ENCODE measurements around the gene ZNF701.
"Not testable (repeated sequence)": the region's sequence is repeated elsewhere in the genome, so short reads cannot be mapped to it uniquely, and the experiment has no call there.

Gene ZNF701

DNA sequence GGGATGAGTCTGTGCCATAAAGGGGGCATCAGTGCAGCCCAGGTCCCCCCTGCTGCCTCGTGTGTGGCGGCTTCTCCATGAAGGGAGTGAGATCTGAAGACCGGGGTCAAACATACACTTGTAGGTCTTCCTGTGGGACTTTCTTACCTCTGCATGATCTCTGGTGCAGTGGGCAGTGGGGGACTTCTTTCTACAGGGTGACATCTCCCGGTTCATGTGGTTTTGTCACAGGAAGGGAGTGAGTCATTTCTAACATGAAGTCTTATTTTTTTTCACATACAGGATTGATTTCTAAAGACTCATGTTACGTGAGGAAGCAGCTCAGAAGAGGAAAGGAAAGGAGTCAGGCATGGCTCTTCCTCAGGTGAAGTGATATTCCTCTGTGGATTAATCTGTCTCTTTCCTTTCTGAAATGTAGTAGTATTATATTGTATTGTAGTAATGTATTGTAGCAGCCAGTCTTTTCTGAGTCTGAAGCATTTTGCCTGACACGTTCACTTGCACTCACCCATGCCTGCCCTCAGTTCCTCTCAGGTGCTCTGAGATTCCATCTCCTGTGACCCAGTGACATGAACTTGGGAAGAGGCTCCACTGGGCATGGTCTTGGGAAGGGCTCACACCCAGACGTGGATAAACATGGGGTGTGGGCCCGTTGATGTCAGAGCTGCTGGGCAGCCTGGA, 27.0 kb upstream of the ZNF701 start:
- Mint-ChIP-seq H3K27ac (peak overlapping the region; percentile 77), H3K36me3 (ENCODE audit: low read depth) (peaks cover 86% of the 10 kb centered on the region), H3K27me3 (no peaks in the 10 kb centered on the region), H3K4me1 (peaks cover 27% of the 10 kb centered on the region), H3K4me3 (peak overlapping the region; percentile 35), H3K9me3 (peaks cover 27% of the 10 kb centered on the region)
- ATAC-seq (peak; percentile 91), DNase-seq (peak; percentile 28)

DNA sequence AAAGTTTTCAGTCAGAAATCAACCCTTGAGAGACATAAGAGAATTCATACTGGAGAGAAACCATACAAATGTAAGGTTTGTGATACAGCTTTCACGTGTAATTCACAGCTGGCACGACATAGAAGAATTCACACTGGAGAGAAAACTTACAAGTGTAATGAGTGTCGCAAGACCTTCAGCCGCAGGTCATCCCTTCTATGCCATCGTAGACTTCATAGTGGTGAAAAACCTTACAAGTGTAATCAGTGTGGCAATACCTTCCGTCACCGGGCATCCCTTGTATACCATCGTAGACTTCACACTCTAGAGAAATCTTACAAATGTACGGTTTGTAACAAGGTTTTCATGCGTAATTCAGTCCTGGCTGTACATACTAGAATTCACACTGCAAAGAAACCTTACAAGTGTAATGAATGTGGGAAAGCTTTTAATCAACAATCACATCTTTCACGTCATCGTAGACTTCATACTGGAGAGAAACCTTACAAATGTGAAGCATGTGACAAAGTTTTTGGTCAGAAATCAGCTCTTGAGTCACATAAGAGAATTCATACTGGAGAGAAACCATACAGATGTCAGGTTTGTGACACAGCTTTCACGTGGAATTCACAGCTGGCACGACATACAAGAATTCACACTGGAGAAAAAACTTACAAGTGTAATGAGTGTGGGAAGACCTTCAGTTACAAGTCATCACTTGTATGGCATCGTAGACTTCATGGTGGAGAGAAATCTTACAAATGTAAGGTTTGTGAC, 15.7 kb upstream of the ZNF701 start:
- DNase-seq (no peak), ATAC-seq (no peak)
- H3K27ac Mint-ChIP-seq, result no peak overlapping the region
- no peaks in the 10 kb centered on the region for H3K4me1 Mint-ChIP-seq
- H3K27me3 Mint-ChIP-seq, result no peaks in the 10 kb centered on the region
- H3K9me3 Mint-ChIP-seq, result peaks cover 57% of the 10 kb centered on the region
- H3K36me3 Mint-ChIP-seq (ENCODE audit: low read depth), result peaks cover 95% of the 10 kb centered on the region
- H3K4me3 Mint-ChIP-seq, result no peak overlapping the region

DNA sequence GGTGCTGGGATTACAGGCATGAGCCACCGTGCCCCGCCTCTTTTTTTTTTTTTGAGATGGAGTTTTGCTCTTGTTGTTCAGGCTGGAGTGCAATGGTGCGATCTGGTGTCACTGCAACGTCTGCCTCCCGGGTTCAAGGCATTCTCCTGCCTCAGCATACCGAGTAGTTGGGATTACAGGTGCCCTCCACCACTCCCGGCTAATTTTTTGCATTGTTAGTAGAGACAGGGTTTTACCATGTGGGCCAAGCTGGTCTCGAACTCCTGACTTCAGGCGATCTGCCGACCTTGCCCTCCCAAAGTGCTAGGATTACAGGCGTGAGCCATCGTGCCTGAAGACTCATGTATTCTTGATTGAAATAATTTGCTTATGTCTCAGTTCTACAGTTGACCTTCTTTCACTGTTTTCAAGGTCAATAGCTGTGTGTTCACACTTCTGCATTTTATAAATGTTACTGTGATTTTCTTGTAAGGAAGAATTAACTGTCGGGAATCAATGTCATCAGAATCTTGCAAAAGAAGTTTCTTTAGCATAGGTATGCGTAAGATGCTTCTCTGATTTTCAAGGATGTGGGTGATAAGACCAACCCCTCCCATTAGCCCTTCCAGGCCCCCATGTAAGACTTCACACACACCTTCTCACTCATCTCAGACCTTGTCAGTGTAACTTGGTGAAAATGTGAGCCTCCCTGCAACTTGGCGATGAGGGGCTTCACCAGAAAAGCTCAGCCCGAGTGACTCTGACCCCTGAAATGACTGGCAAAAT, 12.7 kb upstream of the ZNF701 start:
- no peak for ATAC-seq
- DNase-seq, result no peak
- peaks cover 63% of the 10 kb centered on the region for H3K9me3 Mint-ChIP-seq
- no peaks in the 10 kb centered on the region for H3K27me3 Mint-ChIP-seq
- no peaks in the 10 kb centered on the region for H3K4me1 Mint-ChIP-seq
- H3K27ac Mint-ChIP-seq, result no peak overlapping the region
- peaks cover 94% of the 10 kb centered on the region for H3K36me3 Mint-ChIP-seq (ENCODE audit: low read depth)
- no peak overlapping the region for H3K4me3 Mint-ChIP-seq

DNA sequence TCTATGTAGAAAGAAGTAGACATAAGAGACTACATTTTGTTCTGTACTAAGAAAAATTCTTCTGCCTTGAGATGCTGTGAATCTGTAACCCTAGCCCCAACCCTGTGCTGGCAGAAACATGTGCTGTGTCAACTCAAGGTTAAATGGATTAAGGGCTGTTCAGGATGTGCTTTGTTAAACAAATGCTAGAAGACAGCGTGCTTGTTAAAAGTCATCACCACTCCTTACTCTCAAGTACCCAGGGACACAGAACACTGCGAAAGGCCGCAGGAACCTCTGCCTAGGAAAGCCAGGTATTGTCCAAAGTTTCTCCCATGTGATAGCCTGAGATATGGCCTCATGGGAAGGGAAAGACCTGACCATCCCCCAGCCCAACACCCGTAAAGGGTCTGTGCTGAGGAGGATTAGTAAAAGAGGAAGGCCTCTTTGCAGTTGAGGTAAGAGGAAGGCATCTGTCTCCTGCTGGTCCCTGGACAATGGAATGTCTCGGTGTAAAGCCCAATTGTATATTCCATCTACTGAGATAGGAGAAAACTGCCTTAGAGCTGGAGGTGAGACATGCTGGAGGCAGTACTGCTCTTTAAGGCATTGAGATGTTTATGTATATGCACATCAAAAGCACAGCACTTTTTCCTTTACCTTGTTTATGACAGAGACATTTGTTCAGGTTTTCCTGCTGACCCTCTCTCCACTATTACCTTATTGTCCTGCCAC, 11.2 kb upstream of the ZNF701 start:
- H3K9me3 Mint-ChIP-seq, result peaks cover 58% of the 10 kb centered on the region
- DNase-seq, H3K27me3 Mint-ChIP-seq, ATAC-seq, H3K27ac Mint-ChIP-seq, H3K4me1 Mint-ChIP-seq, H3K4me3 Mint-ChIP-seq: not testable (repeated sequence)
- H3K36me3 Mint-ChIP-seq (ENCODE audit: low read depth), result peaks cover 94% of the 10 kb centered on the region

DNA sequence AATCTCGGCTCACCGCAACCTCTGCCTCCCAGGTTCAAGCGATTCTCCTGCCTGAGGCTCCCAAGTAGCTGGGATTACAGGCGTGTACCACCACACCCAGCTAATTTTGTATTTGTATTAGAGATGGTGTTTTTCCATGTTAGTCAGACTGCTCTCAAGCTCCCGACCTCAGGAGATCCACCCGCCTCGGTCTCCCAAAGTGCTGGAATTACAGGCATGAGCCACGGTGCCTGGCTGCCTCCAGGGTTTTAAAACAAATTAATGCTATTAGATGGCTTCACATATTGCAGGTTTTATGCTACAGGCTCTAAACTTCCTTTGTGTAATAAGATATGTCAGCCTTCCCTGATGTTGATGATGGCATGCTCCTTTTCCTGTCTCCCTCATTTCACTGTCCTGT, 8.5 kb upstream of the ZNF701 start:
- peaks cover 85% of the 10 kb centered on the region for H3K36me3 Mint-ChIP-seq (ENCODE audit: low read depth)
- peaks cover 50% of the 10 kb centered on the region for H3K9me3 Mint-ChIP-seq
- not testable (repeated sequence) for H3K4me3 Mint-ChIP-seq, H3K27ac Mint-ChIP-seq, H3K4me1 Mint-ChIP-seq, DNase-seq, ATAC-seq, H3K27me3 Mint-ChIP-seq

DNA sequence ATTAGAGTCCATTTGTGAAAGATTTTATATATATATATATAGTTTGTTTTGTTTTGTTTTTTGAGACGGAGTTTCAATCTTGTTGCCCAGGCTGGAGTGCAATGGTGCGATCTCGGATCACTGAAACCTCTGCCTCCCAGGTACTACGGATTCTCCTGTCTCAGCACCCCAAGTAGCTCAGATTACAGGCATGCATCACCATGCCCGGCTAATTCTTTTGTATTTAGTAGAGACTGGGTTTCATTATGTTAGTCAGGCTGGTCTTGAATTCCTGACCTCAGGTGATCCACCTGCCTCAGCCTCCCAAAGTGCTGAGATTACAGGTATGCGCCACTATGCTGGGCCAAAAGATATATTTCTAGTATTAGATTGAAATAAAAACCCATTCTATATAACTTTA, 4.0 kb upstream of the ZNF701 start:
- DNase-seq (no peak), ATAC-seq (no peak)
- H3K27me3 Mint-ChIP-seq, result no peaks in the 10 kb centered on the region
- no peak overlapping the region for H3K4me3 Mint-ChIP-seq
- peaks cover 16% of the 10 kb centered on the region for H3K4me1 Mint-ChIP-seq
- H3K27ac Mint-ChIP-seq, result no peak overlapping the region
- H3K9me3 Mint-ChIP-seq, result peaks cover 42% of the 10 kb centered on the region
- H3K36me3 Mint-ChIP-seq (ENCODE audit: low read depth), result peaks cover 60% of the 10 kb centered on the region

DNA sequence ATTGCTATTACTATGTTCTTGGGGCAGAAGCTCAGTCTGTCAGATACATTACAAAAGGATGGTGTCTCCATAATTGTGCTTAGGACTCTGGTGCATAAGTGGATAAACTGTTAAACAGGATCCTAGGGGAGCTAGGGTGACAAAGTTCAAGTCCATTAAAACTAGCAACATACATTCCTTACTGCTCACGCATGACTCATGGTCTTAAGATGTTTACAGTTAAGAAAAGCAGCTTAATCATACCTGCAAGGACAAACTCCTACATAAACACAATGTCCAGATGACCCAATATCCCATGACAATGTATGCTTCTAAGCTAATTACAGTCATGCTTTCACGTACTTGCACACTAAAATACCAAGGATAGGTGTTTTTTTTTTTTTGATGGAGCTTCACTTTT, 3.5 kb upstream of the ZNF701 start:
- ATAC-seq, result no peak
- DNase-seq, result no peak
- H3K36me3 Mint-ChIP-seq (ENCODE audit: low read depth), result peaks cover 60% of the 10 kb centered on the region
- no peak overlapping the region for H3K27ac Mint-ChIP-seq
- no peak overlapping the region for H3K4me3 Mint-ChIP-seq
- H3K9me3 Mint-ChIP-seq, result peaks cover 47% of the 10 kb centered on the region
- no peaks in the 10 kb centered on the region for H3K27me3 Mint-ChIP-seq
- peaks cover 18% of the 10 kb centered on the region for H3K4me1 Mint-ChIP-seq

DNA sequence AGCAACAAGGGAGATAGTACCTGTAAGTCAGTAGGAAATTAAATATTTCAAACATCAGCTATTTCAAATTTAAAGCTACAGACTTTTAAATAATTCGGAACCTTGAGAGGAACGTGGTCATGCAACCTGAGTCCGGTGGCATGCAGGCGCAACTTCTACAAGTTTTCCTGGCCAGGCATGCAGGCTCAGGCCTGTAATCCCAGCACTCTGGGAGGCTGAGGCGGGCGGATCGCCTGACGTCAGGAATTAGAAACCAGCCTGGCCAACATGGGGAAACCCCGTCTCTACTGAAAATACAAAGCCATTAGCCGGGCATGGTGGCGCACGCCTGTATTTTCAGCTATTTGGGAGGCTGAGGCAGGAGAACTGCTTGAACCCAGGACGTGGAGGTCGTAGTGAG, 2.2 kb upstream of the ZNF701 start:
- Mint-ChIP-seq H3K4me1 (peaks cover 27% of the 10 kb centered on the region), H3K36me3 (ENCODE audit: low read depth) (peaks cover 59% of the 10 kb centered on the region), H3K9me3 (peaks cover 44% of the 10 kb centered on the region), H3K27ac (no peak overlapping the region), H3K4me3 (no peak overlapping the region), H3K27me3 (no peaks in the 10 kb centered on the region)
- ATAC-seq (no peak), DNase-seq (no peak)

DNA sequence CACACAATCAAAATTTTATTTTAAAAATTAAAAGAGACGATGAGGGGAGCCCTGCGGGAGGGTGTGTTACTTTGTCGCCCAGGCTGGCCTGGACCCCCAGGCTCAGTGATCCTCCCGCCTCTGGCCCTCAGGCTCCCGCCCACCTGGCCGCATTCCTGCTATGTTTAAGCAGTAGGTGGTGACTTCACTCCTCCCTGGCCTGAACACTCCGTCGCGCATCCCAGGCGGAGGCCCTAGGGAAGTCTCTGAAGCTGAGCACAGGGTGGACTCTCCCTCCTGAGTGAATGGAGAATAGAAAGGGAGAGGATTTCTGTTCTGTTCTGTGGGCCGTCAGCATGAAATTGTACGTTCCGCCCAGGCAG, 468 bp upstream of the ZNF701 start:
- H3K4me1 Mint-ChIP-seq, result peaks cover 27% of the 10 kb centered on the region
- peaks cover 60% of the 10 kb centered on the region for H3K36me3 Mint-ChIP-seq (ENCODE audit: low read depth)
- H3K27me3 Mint-ChIP-seq, ATAC-seq: not testable (repeated sequence)
- H3K27ac Mint-ChIP-seq, result peak overlapping the region; percentile 94
- peak; percentile 5 for DNase-seq
- peaks cover 46% of the 10 kb centered on the region for H3K9me3 Mint-ChIP-seq
- H3K4me3 Mint-ChIP-seq, result peak overlapping the region; percentile 96

DNA sequence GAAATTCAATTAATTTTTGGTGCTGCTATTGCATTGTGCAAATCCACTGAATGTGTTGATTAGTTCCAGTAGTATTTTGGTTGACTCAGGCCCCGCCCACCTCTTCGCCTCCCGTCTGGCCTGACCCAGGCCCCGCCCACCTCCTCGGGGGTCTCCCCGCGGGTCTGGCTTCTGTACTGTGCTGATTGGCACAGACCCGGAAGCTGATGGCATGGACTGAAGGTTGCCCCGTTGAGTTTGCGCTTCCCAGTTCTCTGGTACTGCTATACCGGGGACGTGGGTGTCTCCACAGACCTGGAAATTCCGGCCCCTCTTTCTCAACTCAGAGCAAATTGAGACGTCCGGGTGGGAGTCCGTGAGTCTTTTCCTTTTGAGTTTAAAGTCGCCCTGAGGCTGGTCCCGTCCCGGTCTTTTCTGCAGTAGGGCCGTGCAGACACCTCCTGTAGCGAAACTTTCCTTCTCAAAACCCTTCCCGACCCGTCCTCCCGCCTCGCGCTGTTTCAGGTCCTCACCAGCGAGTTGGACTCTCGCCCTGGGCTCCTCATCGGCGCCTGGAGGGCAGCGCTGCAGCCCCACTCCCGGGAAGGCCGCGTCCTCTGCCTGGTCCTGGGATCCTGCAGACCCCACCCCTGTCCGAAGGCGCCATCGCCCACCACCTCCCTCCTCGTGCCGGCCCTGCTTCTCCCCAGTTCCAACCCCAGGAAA, 14.8 kb downstream of the ZNF701 start:
- no peak for DNase-seq
- Mint-ChIP-seq H3K36me3 (ENCODE audit: low read depth) (peaks cover 84% of the 10 kb centered on the region), H3K9me3 (peaks cover 41% of the 10 kb centered on the region), H3K27me3 (no peaks in the 10 kb centered on the region), H3K27ac (no peak overlapping the region), H3K4me3 (no peak overlapping the region), H3K4me1 (no peaks in the 10 kb centered on the region)
- ATAC-seq, result no peak

DNA sequence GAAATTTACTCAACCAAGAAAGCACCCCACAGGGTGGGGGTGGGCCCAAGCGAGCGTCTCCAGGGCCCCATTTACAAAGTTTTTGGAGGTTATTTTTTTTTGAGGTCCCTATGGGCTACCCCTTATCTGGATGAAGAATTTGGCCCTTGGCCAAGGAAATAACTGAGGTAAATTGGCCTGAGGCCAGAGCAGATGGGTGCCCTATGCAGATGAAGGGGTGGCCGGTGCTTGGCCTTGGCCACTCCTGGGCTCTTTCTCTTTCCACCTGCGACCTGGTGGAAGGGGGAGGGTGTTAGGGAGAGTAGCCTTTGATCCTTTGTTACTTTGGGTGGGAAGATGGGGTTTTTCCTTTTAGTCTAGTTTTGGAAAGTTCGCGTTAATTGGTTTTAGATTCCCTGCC, 15.5 kb downstream of the ZNF701 start:
- DNase-seq, result no peak
- Mint-ChIP-seq H3K36me3 (ENCODE audit: low read depth) (peaks cover 86% of the 10 kb centered on the region), H3K4me1 (no peaks in the 10 kb centered on the region), H3K9me3 (peaks cover 46% of the 10 kb centered on the region), H3K27ac (no peak overlapping the region), H3K27me3 (no peaks in the 10 kb centered on the region), H3K4me3 (no peak overlapping the region)
- ATAC-seq, result no peak

DNA sequence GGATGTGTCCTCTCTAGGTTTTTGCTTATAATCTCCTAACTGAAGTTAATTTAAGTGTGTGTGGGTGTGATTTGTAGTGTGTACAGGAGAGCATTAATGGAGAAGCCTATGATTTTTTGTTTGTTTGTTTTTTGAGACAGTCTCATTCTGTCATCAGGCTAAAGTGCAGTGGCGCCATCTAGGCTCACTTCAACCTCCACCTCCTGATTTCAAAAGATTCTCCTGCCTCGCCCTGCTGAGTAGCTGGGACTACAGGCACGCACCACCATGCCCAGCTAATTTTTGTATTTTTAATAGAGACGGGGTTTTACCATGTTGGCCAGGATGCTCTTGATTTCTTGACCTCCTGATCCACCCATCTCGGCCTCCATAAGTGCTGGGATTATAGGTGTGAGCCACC, 20.6 kb downstream of the ZNF701 start:
- Mint-ChIP-seq H3K9me3 (peaks cover 33% of the 10 kb centered on the region), H3K4me3 (no peak overlapping the region), H3K27ac (no peak overlapping the region), H3K27me3 (no peaks in the 10 kb centered on the region), H3K4me1 (no peaks in the 10 kb centered on the region), H3K36me3 (ENCODE audit: low read depth) (peaks cover 77% of the 10 kb centered on the region)
- DNase-seq (no peak), ATAC-seq (no peak)

DNA sequence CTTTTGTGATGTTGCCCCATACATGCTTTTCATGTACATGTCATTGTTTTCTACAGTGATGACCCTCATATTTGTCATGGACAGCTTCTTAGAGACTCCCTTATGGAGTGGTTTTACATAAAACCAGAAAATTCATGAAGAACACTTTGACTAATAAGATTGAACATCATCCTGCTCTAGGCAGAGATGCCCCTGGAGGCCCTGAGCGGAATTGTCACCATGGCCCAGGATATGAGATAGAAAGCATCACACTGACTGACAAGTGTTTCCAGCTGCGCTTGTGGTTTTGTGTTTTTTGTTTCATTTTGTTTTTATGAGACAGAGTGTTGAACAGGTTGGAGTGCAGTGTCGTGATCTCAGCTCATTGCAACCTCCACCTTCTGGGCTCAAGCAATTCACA, 22.2 kb downstream of the ZNF701 start:
- Mint-ChIP-seq H3K4me3 (no peak overlapping the region), H3K4me1 (no peaks in the 10 kb centered on the region), H3K27ac (no peak overlapping the region), H3K9me3 (peaks cover 46% of the 10 kb centered on the region), H3K36me3 (ENCODE audit: low read depth) (peaks cover 79% of the 10 kb centered on the region), H3K27me3 (no peaks in the 10 kb centered on the region)
- ATAC-seq (no peak), DNase-seq (no peak)

DNA sequence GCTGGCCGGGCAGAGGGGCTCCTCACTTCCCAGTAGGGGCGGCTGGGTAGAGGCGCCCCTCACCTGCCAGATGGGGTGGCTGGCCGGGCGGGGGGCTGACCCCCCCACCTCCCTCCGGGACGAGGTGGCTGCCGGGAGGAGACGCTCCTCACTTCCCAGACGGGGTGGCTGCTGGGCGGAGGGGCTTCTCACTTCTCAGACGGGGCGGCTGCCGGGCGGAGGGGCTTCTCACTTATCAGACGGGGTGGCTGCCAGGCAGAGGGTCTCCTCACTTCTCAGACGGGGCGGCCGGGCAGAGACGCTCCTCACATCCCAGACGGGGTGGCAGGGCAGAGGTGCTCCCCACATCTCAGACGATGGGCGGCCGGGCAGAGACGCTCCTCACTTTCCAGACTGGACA, 23.4 kb downstream of the ZNF701 start:
- H3K27me3 Mint-ChIP-seq, ATAC-seq, DNase-seq, H3K4me1 Mint-ChIP-seq, H3K4me3 Mint-ChIP-seq, H3K27ac Mint-ChIP-seq: not testable (repeated sequence)
- H3K36me3 Mint-ChIP-seq (ENCODE audit: low read depth), result peaks cover 77% of the 10 kb centered on the region
- peaks cover 43% of the 10 kb centered on the region for H3K9me3 Mint-ChIP-seq
